ENCODE data around the gene ACBD5.

ACBD5 gene

DNA sequence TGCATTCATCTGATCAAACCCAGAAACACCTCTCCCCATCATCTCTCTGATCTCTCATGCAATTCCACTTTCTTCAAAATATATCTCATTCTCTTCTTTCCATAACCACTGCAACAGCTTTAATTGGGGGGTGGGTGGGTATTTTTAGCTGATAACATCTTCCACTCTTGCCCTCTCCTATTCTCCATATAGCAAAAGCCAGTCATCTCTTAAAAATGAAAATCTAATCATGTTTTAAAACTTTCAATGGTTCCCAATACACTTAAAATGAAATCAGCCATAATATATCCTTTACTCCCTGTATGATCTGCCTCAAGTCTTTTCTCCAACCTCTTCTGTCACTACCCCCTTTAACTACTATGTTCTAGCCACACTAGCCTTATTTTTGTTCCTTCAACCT, 87.9 kb downstream of the ACBD5 start:
- DNase-seq (ENCODE audit: low spot score), result no peak

DNA sequence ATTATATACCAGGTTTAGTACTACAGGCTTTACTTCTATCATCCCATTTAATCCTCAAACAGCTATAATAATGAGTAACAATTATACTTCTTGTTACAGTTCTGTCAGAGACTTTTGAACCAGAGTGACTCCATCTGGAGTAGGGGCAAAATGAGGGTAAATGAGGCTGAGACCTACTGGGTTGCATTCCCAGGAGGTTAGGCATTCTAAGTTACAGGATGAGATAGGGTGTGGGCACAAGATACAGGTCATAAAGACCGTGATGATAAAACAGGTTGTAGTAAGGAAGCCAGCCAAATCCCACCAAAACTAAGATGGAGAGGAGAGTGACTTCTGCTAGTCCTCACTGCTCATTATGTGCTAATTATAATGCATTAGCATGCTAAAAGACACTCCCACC, 90.3 kb downstream of the ACBD5 start:
- DNase-seq (ENCODE audit: low spot score), result no peak

DNA sequence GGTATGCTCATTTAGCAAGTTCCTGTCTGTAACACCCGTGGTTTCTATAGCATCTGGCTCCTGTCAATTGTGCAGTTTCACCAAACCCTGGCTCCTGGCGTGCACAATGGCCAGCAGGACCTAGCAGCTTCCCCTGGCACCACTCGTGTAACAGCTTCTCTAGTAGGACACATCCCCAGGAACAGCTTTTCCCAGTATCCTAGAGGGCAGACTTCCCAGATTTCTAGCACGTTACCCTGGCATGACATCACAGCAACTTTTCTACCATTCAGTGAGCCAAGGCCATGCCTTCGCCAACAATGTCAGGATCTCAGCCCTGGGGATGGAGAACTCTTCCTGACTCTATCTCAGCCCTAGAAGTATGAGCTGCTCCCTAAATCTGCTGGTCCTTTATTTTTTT, 92.9 kb downstream of the ACBD5 start:
- no peak for DNase-seq (ENCODE audit: low spot score)

DNA sequence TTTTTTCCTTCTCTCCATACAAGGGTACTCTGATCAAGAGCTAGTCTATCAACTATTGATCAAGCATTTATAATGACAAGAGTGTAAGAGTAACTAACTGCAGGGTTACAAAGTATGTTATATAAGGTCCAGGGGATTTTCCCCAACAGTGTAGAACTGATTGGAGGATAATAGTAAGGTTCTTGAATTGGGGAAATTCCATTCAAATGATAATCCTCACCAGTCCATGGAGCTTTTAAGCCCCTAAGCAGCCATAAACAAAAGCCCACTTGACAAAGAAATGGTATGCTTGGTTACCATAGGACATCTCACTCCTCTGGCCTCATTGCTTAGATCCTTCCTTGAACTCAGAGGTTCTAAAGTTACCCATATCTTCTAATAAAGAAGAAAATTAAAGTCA, 94.7 kb downstream of the ACBD5 start:
- DNase-seq (ENCODE audit: low spot score), result no peak

Measured in kidney capillary endothelial cell (primary cell).